Measurements from ENCODE around the gene ANKRD27. TPM values are rescaled to one million over a fixed set of nuclear protein-coding genes. Genes with fewer than 3 reads are reported as not detected.
A peak's percentile ranks its signal among the peaks of the same experiment; 100 is the strongest.

The ANKRD27 gene
- total RNA-seq, 1 donor from 2014 or later: 44.5 TPM

GRCh38 chr19:32615569-32615968 lies 59.4 kb downstream of the ANKRD27 start:
- Histone ChIP-seq H3K9me3 (no peaks in the 10 kb centered on the region), H3K27me3 (ENCODE audit: low read depth) (no peaks in the 10 kb centered on the region), H3K27ac (no peak overlapping the region), H3K4me1 (no peaks in the 10 kb centered on the region), H3K36me3 (peaks cover 96% of the 10 kb centered on the region), H3K4me3 (no peak overlapping the region)
- ATAC-seq: no peak
- DNase-seq: peak; percentile 7
- no peak for TF ChIP-seq CTCF (IDR thresholded peaks at IDR 0.05)
- intact Hi-C loops (cut with DNase I): no loop called here

GRCh38 chr19:32614916-32615315 lies 60.1 kb downstream of the ANKRD27 start:
- TF ChIP-seq CTCF (IDR thresholded peaks at IDR 0.05): no peak
- ATAC-seq (no peak), DNase-seq (peak; percentile 22)
- Histone ChIP-seq H3K9me3 (no peaks in the 10 kb centered on the region), H3K4me1 (no peaks in the 10 kb centered on the region), H3K4me3 (no peak overlapping the region), H3K27me3 (ENCODE audit: low read depth) (no peaks in the 10 kb centered on the region), H3K27ac (no peak overlapping the region), H3K36me3 (peaks cover 95% of the 10 kb centered on the region)
- intact Hi-C loops (cut with DNase I): no loop called here

GRCh38 chr19:32613008-32613407 lies 62.0 kb downstream of the ANKRD27 start:
- H3K27ac ChIP-seq: no peak overlapping the region
- no peak for TF ChIP-seq CTCF (IDR thresholded peaks at IDR 0.05)
- DNase-seq (no peak), ATAC-seq (no peak)
- peaks cover 86% of the 10 kb centered on the region for H3K36me3 ChIP-seq
- H3K27me3 ChIP-seq (ENCODE audit: low read depth): no peaks in the 10 kb centered on the region
- no peaks in the 10 kb centered on the region for H3K9me3 ChIP-seq
- H3K4me3 ChIP-seq: no peak overlapping the region
- no peaks in the 10 kb centered on the region for H3K4me1 ChIP-seq
- intact Hi-C loops (cut with DNase I): no loop called here

GRCh38 chr19:32611161-32611560 lies 63.8 kb downstream of the ANKRD27 start:
- intact Hi-C loops (cut with DNase I): no loop called here
- TF ChIP-seq CTCF (IDR thresholded peaks at IDR 0.05): no peak
- no peak for ATAC-seq
- no peaks in the 10 kb centered on the region for H3K9me3 ChIP-seq
- H3K27ac ChIP-seq: no peak overlapping the region
- H3K36me3 ChIP-seq: peaks cover 86% of the 10 kb centered on the region
- no peak for DNase-seq
- H3K4me3 ChIP-seq: no peak overlapping the region
- no peaks in the 10 kb centered on the region for H3K27me3 ChIP-seq (ENCODE audit: low read depth)
- H3K4me1 ChIP-seq: no peaks in the 10 kb centered on the region

- Histone ChIP-seq H3K27me3 (ENCODE audit: low read depth) (no peaks in the 10 kb centered on the region), H3K4me1 (no peaks in the 10 kb centered on the region), H3K9me3 (no peaks in the 10 kb centered on the region), H3K36me3 (peaks cover 88% of the 10 kb centered on the region), H3K27ac (no peak overlapping the region), H3K4me3 (no peak overlapping the region)
- no peak for TF ChIP-seq CTCF (IDR thresholded peaks at IDR 0.05)
- DNase-seq (no peak), ATAC-seq (peak in 1 of 2 donors; percentile 42)
- intact Hi-C loops (cut with DNase I): no loop called here
These were observed 67.5 kb downstream of the ANKRD27 start for GRCh38 chr19:32607479-32607878.

- ATAC-seq (no peak), DNase-seq (no peak)
- Histone ChIP-seq H3K4me1 (no peaks in the 10 kb centered on the region), H3K9me3 (no peaks in the 10 kb centered on the region), H3K36me3 (peaks cover 90% of the 10 kb centered on the region), H3K27ac (no peak overlapping the region), H3K27me3 (ENCODE audit: low read depth) (no peaks in the 10 kb centered on the region), H3K4me3 (no peak overlapping the region)
- no peak for TF ChIP-seq CTCF (IDR thresholded peaks at IDR 0.05)
- intact Hi-C loops (cut with DNase I): no loop called here
These were observed 68.7 kb downstream of the ANKRD27 start for GRCh38 chr19:32606289-32606688.
